Measurements from ENCODE around the gene NIM1K. TPM values are rescaled to one million over a fixed set of nuclear protein-coding genes. Genes with fewer than 3 reads are reported as not detected.
"Not testable (repeated sequence)": the region's sequence is repeated elsewhere in the genome, so short reads cannot be mapped to it uniquely, and the experiment has no call there.

NIM1K gene
- total RNA-seq, 6 experiments from 2014 or later, result 0.14 to 0.85 (median 0.38) TPM

DNA sequence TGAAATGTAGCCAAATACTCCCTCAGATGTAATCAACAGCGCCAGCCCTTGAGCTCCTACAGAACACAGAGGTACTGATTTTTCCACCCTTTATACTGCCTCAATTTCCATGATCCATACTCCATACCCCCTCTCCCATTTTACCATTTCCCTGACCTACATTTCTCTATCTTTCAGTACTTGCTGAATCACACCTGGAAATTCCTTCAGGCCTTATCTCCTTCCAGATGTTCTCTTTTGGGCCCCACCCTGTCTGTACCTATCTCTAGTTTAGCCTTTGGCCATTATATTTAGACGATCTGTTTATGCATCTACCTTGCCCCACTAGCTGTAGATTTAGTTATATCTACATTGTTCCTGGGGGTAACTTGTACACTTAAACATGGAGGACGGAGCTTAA is 5.5 kb downstream of the NIM1K start:
- no peak overlapping the region for H3K4me3 Mint-ChIP-seq
- no peaks in the 10 kb centered on the region; the same call in none of the 2 replicates for H3K27me3 Mint-ChIP-seq (ENCODE audit: insufficient read depth)
- no peak for DNase-seq
- TF ChIP-seq, protein P1, sequence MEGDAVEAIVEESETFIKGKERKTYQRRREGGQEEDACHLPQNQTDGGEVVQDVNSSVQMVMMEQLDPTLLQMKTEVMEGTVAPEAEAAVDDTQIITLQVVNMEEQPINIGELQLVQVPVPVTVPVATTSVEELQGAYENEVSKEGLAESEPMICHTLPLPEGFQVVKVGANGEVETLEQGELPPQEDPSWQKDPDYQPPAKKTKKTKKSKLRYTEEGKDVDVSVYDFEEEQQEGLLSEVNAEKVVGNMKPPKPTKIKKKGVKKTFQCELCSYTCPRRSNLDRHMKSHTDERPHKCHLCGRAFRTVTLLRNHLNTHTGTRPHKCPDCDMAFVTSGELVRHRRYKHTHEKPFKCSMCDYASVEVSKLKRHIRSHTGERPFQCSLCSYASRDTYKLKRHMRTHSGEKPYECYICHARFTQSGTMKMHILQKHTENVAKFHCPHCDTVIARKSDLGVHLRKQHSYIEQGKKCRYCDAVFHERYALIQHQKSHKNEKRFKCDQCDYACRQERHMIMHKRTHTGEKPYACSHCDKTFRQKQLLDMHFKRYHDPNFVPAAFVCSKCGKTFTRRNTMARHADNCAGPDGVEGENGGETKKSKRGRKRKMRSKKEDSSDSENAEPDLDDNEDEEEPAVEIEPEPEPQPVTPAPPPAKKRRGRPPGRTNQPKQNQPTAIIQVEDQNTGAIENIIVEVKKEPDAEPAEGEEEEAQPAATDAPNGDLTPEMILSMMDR (IDR thresholded peaks at IDR 0.05), result no peak
- no peak overlapping the region for H3K27ac Mint-ChIP-seq
- H3K36me3 Mint-ChIP-seq (ENCODE audit: low read depth), result no peaks in the 10 kb centered on the region
- H3K4me1 Mint-ChIP-seq (ENCODE audit: low read depth), result peaks cover 17% of the 10 kb centered on the region
- no peaks in the 10 kb centered on the region for H3K9me3 Mint-ChIP-seq

DNA sequence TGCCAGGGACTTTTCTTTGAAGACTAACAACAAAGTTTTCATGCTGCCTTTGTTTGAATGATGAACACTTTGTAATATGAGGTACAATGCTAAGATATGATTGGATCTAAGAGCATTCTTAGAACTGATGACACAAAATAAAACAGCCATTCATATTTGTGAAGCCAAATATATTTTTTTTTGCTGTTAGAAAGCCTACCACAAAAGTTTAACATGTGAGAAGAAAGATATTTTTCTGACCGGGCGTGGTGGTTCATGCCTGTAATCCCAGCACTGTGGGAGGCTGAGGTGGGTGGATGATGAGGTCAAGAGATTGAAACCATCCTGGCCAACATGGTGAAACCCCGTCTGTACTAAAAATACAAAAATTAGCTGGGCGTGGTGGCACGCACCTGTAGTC is 9.4 kb downstream of the NIM1K start:
- H3K27me3 Mint-ChIP-seq (ENCODE audit: insufficient read depth); H3K36me3 Mint-ChIP-seq (ENCODE audit: low read depth); H3K9me3 Mint-ChIP-seq; H3K27ac Mint-ChIP-seq; DNase-seq; H3K4me3 Mint-ChIP-seq: not testable (repeated sequence)
- peaks cover 14% of the 10 kb centered on the region; the same call in 1 of the 2 replicates for H3K4me1 Mint-ChIP-seq (ENCODE audit: low read depth)

DNA sequence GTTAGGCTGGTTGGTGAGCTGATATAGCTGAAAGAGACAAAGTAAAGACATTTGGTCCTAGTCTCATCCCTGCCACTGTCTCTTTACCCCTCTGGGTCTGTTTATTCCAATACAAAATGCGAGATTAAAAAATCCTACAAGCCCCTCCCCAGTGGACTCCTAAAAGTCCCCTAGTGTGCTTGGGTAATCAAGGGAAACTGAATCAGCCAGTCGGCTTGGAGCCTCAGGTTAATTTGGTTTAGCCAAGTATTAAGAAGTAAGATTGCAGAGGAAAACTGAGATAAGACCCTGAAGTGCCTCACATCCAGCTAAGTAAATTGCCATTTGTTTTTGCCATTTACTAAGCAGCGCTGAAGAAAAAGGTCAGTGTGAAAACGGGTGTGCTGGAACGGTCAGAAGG is 10.4 kb downstream of the NIM1K start:
- DNase-seq, result no peak
- H3K27me3 Mint-ChIP-seq (ENCODE audit: insufficient read depth), result peaks cover 2% of the 10 kb centered on the region
- H3K4me3 Mint-ChIP-seq, result no peak overlapping the region
- peaks cover 15% of the 10 kb centered on the region for H3K4me1 Mint-ChIP-seq (ENCODE audit: low read depth)
- H3K27ac Mint-ChIP-seq, result no peak overlapping the region
- H3K36me3 Mint-ChIP-seq (ENCODE audit: low read depth), result no peaks in the 10 kb centered on the region
- no peaks in the 10 kb centered on the region for H3K9me3 Mint-ChIP-seq
- TF ChIP-seq, protein P1 (IDR thresholded peaks at IDR 0.05), result no peak

DNA sequence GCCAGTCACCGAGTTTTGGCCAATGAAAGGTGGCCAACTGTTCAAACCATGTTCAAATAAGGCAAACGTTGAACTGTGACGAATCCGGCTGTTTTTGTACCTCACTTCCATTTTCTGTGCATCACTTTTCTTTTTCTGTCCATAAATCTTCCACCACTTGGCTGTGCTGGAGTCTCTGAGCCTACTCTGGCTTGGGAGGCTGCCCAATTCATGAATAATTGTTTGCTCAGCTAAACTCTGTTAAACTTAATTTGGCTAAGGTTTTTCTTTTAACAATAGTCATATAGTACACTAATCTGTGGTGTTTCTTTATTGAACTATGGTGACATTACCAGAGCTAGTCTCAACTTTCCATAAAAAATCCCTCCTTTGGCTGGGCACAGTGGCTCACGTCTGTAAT is 11.3 kb downstream of the NIM1K start:
- Mint-ChIP-seq H3K36me3 (ENCODE audit: low read depth) (no peaks in the 10 kb centered on the region), H3K4me3 (peak overlapping the region; percentile 12; the same call in 1 of the 2 replicates), H3K27ac (peak overlapping the region; percentile 75; the same call in 1 of the 2 replicates), H3K27me3 (ENCODE audit: insufficient read depth) (peaks cover 2% of the 10 kb centered on the region; the same call in 1 of the 2 replicates), H3K4me1 (ENCODE audit: low read depth) (peaks cover 25% of the 10 kb centered on the region), H3K9me3 (no peaks in the 10 kb centered on the region)
- DNase-seq, result peak; percentile 35
- TF ChIP-seq, protein P1 (IDR thresholded peaks at IDR 0.05), result no peak

DNA sequence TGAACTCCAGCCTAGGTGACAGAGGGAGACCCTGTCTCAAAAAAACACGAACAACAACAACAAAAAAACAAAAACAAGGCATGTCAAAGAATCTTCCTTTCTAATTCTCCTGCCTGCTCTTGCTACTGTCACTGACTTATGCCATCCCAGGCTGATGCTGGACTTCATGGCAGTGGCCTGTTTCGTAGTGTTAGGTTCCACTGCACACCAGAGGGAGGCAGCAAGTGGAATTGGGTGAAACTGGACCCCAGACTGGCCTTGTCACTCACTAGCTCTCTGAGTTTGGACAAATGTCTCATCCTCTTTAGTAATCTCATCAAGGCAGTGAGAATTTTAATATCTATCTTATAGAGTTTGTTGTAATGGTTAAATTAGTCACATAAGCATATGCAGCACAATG is 12.9 kb downstream of the NIM1K start:
- H3K4me3 Mint-ChIP-seq, result no peak overlapping the region
- no peaks in the 10 kb centered on the region for H3K36me3 Mint-ChIP-seq (ENCODE audit: low read depth)
- peaks cover 32% of the 10 kb centered on the region for H3K4me1 Mint-ChIP-seq (ENCODE audit: low read depth)
- TF ChIP-seq, protein P1 (IDR thresholded peaks at IDR 0.05), result no peak
- peaks cover 5% of the 10 kb centered on the region for H3K27me3 Mint-ChIP-seq (ENCODE audit: insufficient read depth)
- H3K9me3 Mint-ChIP-seq, result no peaks in the 10 kb centered on the region
- no peak for DNase-seq
- H3K27ac Mint-ChIP-seq, result no peak overlapping the region; the same call in 1 of the 2 replicates

DNA sequence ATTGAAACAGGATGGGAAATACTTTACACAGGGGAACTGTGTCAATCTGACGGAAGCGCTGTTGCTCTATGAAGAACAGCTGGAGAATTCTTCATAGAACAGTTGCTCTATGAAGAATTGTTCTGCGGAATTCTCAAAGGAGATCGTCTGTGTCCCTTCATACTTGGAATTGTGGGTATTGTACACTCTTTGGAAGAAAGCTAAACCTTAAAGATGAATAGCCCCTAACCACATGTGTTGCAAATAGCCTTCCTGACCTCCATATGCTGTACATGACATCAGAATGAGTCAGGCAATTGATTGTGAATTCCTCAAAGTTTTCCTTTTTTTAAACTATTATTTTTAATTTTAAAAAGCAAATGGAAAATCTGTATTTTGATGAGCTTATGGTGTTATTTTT is 15.6 kb downstream of the NIM1K start:
- Mint-ChIP-seq H3K27ac (no peak overlapping the region), H3K4me1 (ENCODE audit: low read depth) (peaks cover 29% of the 10 kb centered on the region), H3K36me3 (ENCODE audit: low read depth) (no peaks in the 10 kb centered on the region), H3K9me3 (no peaks in the 10 kb centered on the region), H3K4me3 (no peak overlapping the region), H3K27me3 (ENCODE audit: insufficient read depth) (peaks cover 12% of the 10 kb centered on the region)
- DNase-seq, result no peak
- TF ChIP-seq, protein P1 (IDR thresholded peaks at IDR 0.05), result no peak
